Kidney epithelial cell (primary cell): ENCODE measurements around the gene EIPR1. TPM values are rescaled to one million over a fixed set of nuclear protein-coding genes. Genes with fewer than 3 reads are reported as not detected.

Source experiments
- DNase-seq: peaks from one replicate; pipeline ENCODE4 v3.0.0-alpha.2; 2010; ENCODE audit warnings: low read depth
- H3K27me3 ChIP-seq: 2 replicates; pipeline ENCODE4 v1.6.0; 2011; ENCODE audit warnings: low read length; ENCODE audit not compliant: control insufficient read depth, insufficient read depth
- H3K36me3 ChIP-seq: 2 replicates; pipeline ENCODE4 v1.5.1; 2011; ENCODE audit warnings: low read length; ENCODE audit not compliant: control insufficient read depth, insufficient read depth
- H3K4me3 ChIP-seq: 2 replicates; pipeline ENCODE4 v1.5.1; 2011; ENCODE audit warnings: low read depth, mild to moderate bottlenecking, control low read depth, low read length
- total RNA-seq: library from RNA; depleted of rRNA; stranded (reverse); fragments of >200 nt; gene quantifications from 2 replicates; pipeline ENCODE4 v1.2.3, GENCODE V29; 2015
- TF ChIP-seq, protein P1 (sequence below): IDR thresholded peaks from 2 replicates; pipeline ENCODE4 v1.5.1; 2011; ENCODE audit warnings: mild to moderate bottlenecking, moderate library complexity, low read length, control low read depth, inconsistent platforms; ENCODE audit not compliant: insufficient read depth, poor library complexity, severe bottlenecking

The EIPR1 gene
- total RNA-seq, 1 donor from 2014 or later: 67.2 TPM

DNA sequence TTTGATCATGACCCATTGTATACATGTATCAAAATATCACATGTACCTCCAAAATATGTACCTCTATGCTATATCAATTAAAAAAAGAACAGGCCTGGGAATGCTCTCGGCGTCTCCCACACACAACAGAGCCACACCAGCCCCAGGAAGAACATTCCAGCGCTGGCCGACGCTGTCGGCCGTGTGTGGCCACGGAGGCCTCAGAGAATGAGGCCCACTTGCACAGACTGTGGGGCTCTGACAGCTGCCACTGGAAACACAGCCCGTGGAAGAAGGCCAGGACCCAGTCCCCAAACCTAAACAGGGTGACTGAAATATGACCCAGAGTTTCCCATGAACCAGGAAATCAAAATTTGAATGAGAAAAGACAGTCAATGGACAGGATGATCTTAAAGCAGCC is 69.7 kb downstream of the EIPR1 start:
- no peak overlapping the region for H3K4me3 ChIP-seq
- no peaks in the 10 kb centered on the region for H3K27me3 ChIP-seq
- H3K36me3 ChIP-seq: no peaks in the 10 kb centered on the region
- TF ChIP-seq, protein P1, sequence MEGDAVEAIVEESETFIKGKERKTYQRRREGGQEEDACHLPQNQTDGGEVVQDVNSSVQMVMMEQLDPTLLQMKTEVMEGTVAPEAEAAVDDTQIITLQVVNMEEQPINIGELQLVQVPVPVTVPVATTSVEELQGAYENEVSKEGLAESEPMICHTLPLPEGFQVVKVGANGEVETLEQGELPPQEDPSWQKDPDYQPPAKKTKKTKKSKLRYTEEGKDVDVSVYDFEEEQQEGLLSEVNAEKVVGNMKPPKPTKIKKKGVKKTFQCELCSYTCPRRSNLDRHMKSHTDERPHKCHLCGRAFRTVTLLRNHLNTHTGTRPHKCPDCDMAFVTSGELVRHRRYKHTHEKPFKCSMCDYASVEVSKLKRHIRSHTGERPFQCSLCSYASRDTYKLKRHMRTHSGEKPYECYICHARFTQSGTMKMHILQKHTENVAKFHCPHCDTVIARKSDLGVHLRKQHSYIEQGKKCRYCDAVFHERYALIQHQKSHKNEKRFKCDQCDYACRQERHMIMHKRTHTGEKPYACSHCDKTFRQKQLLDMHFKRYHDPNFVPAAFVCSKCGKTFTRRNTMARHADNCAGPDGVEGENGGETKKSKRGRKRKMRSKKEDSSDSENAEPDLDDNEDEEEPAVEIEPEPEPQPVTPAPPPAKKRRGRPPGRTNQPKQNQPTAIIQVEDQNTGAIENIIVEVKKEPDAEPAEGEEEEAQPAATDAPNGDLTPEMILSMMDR: no peak
- DNase-seq: no peak

DNA sequence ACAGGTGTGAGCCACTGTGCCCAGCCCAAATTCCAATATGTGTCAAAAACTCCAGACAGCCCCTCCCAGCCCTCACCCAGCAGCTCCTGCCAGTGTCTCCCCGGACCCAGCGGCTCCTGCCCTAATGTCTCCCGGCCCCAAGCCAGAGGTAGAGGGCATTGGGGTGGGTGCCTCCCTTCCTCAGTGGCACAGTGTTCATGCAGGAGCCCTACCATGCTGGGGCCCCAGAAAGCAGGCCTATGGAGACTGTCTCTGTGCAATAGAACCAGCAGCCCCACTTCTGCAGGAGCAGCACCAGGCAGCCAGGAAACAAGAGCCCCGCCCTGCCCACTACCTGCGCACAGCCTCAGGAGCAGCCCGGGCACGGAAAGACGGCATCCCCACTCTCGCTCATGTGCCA is 70.4 kb downstream of the EIPR1 start:
- TF ChIP-seq, protein P1: no peak
- H3K36me3 ChIP-seq: no peaks in the 10 kb centered on the region
- DNase-seq: no peak
- H3K4me3 ChIP-seq: no peak overlapping the region
- H3K27me3 ChIP-seq: no peaks in the 10 kb centered on the region

DNA sequence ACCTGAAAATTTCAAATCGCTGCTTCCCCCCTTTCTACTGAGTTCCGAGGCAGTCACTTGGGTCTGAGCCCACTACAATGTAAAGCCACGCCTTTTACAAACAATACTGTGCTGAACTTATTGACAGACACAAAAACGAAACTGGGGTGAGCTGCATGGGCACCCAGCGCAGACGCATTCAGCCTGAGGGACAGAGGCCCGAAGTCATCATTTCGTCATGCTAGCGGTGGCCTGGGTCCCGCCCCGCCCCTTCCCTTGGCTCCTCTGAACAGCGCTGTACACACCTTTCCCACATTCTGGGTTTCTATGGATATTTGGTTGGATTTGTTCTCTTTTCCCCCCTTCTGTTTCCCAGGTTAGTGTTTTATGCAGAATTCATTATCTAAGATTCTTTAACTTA is 71.7 kb downstream of the EIPR1 start:
- Histone ChIP-seq H3K4me3 (no peak overlapping the region), H3K36me3 (no peaks in the 10 kb centered on the region), H3K27me3 (no peaks in the 10 kb centered on the region)
- TF ChIP-seq, protein P1: no peak
- DNase-seq: no peak

DNA sequence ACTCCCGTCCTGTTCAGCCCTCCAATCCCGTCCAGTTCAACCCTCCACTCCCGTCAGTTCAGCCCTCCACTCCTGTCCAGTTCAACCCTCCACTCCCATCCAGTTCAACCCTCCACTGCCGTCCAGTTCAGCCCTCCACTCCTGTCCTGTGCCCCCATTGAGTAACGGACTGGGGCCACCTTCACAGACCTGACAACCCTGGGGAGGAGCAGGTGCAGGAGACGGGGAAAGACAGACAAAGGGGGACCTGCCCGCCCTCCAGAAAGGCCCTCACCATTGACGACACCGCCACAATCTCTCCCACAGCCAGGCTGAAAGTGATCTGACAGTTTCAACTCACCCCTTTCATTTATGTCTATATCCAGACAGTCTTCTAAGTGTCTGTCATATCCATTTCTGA is 72.2 kb downstream of the EIPR1 start:
- no peaks in the 10 kb centered on the region for H3K36me3 ChIP-seq
- H3K4me3 ChIP-seq: no peak overlapping the region
- no peak for DNase-seq
- TF ChIP-seq, protein P1: no peak
- no peaks in the 10 kb centered on the region for H3K27me3 ChIP-seq

DNA sequence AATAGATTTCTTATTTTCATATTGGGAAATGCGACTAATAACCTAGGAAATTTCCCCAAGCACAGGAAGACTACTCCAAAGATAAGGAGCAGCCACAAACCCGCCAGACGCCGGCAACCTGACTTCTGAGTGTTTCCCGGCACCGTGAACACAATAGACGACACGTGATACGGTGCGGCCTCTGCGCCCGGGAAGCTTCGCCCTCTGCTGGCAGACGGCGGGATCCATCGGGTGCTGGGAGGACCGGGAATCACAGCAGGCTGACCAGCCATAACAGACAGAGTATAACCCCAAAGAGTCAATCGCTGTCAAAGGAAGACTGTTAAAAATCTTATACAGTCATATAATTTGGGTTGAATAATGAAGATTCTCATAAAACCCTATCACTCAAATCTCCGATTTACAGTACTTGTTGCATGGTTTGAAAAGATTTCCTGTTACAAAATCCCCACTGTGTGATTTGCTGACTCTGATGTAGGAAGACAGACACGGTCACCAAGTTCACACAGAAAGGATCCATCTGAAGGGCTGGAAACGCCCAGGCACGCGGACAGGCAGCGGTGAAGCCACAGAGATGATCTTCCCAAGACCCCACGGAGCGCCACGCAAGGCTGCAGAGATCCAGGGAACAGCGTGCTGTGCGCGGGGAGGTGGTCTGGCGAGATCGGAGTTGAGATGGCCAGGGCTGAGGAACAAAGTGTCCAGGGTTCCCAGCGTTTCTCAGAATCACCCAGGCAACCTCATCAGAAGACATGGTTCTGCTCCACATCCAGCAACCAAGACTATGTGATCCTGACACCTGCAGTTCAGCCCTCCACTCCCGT is 73.8 kb downstream of the EIPR1 start:
- peak; percentile 34 for DNase-seq
- H3K27me3 ChIP-seq: no peaks in the 10 kb centered on the region
- peak overlapping the region; percentile 10 for H3K4me3 ChIP-seq
- H3K36me3 ChIP-seq: no peaks in the 10 kb centered on the region
- TF ChIP-seq, protein P1: peak; percentile 94
